PC-9 (cell line): ENCODE measurements around the gene LAMA2. TPM values are rescaled to one million over a fixed set of nuclear protein-coding genes. Genes with fewer than 3 reads are reported as not detected.

Source experiments
- BruUV-seq: library from RNA; stranded (reverse); fragments of 400-500 nt; replicated peaks from 2 replicates; lab custom pipeline; 2021; lab: Mats Ljungman, UMichigan
- CTCF ChIA-PET: fragments of 300-600 bp; sonication (Branson Sonifier 250); formaldehyde crosslinking; loops from one replicate; lab custom pipeline; 2022; ENCODE audit warnings: antibody characterized with exemption; lab: Charles Lee
- POLR2A ChIA-PET: fragments of 300-600 bp; sonication (Branson Sonifier 250); formaldehyde crosslinking; loops from one replicate; lab custom pipeline; 2022; ENCODE audit warnings: antibody characterized with exemption; ENCODE audit not compliant: unreplicated experiment; lab: Charles Lee
- DNase-seq, 2 experiments: peaks; one replicate each; pipeline versions ENCODE4 v3.0.0 to v3.0.0-alpha.2; 2015 to 2022; ENCODE audit warnings: mixed read lengths in 1 of 2
- H2AFZ ChIP-seq: fragments of 200-600 bp; sonication (generic); 2 replicates; pipeline ENCODE4 v1.8.1; 2017; ENCODE audit warnings: antibody characterized with exemption
- H3F3A ChIP-seq: fragments of 200-600 bp; sonication (generic); 2 replicates; pipeline ENCODE4 v1.8.1; 2017; ENCODE audit warnings: antibody characterized with exemption, mild to moderate bottlenecking, low read depth; ENCODE audit not compliant: insufficient read depth
- H3K27ac ChIP-seq: fragments of 200-600 bp; sonication (generic); 2 replicates; pipeline ENCODE4 v1.6.1; 2016; ENCODE audit warnings: mixed run types
- H3K27me3 ChIP-seq: fragments of 200-600 bp; sonication (generic); 2 replicates; pipeline ENCODE4 v1.6.1; 2016; ENCODE audit warnings: low read depth, mixed run types; ENCODE audit not compliant: insufficient read depth
- H3K36me3 ChIP-seq: fragments of 200-600 bp; sonication (generic); 2 replicates; pipeline ENCODE4 v1.6.1; 2016; ENCODE audit warnings: low read depth, mixed run types
- H3K4me1 ChIP-seq: fragments of 200-600 bp; sonication (generic); replicated peaks from 2 replicates; pipeline ENCODE4 v1.6.1; 2016; ENCODE audit warnings: mixed run types; ENCODE audit not compliant: insufficient read depth
- H3K4me2 ChIP-seq: fragments of 200-600 bp; sonication (generic); 2 replicates; pipeline ENCODE4 v1.6.1; 2017; ENCODE audit warnings: mixed run types
- H3K4me3 ChIP-seq: fragments of 200-600 bp; sonication (generic); 2 replicates; pipeline ENCODE4 v1.6.1; 2016; ENCODE audit warnings: mixed run types
- H3K79me2 ChIP-seq: fragments of 200-600 bp; sonication (generic); 2 replicates; pipeline ENCODE4 v1.6.1; 2017; ENCODE audit warnings: low read depth, mixed run types
- H3K9me2 ChIP-seq: fragments of 200-600 bp; sonication (generic); 2 replicates; pipeline ENCODE4 v1.8.1; 2017; ENCODE audit warnings: mild to moderate bottlenecking; ENCODE audit not compliant: insufficient read depth
- H3K9me3 ChIP-seq: fragments of 200-600 bp; sonication (generic); 2 replicates; pipeline ENCODE4 v1.8.1; 2016; ENCODE audit warnings: low read depth; ENCODE audit not compliant: insufficient read depth
- H4K20me1 ChIP-seq: fragments of 200-600 bp; sonication (generic); 2 replicates; pipeline ENCODE4 v1.8.1; 2017; ENCODE audit not compliant: insufficient read depth
- EZH2 ChIP-seq: fragments of 200-600 bp; sonication (generic); IDR thresholded peaks from 2 replicates; pipeline ENCODE4 v1.8.0; 2017; ENCODE audit warnings: antibody characterized with exemption, low read depth
- intact Hi-C: fragments of 100-400 bp; cut with micrococcal nuclease; formaldehyde crosslinking; loops from one replicate; pipeline ENCODE4 v1.10.0; 2022; ENCODE audit not compliant: unreplicated experiment
- total RNA-seq: library from RNA; stranded (reverse); gene quantifications from 2 replicates; pipeline ENCODE4 v1.2.3, GENCODE V29; 2021
- TF ChIP-seq, protein P1 (sequence below): fragments of 200-600 bp; sonication (generic); conservative IDR thresholded peaks from 2 replicates; pipeline ENCODE4 v1.6.1; 2017; ENCODE audit warnings: mixed run types, antibody characterized with exemption, mild to moderate bottlenecking, moderate library complexity

Gene LAMA2
- total RNA-seq, 1 experiment from 2014 or later: 2.8 TPM

DNA sequence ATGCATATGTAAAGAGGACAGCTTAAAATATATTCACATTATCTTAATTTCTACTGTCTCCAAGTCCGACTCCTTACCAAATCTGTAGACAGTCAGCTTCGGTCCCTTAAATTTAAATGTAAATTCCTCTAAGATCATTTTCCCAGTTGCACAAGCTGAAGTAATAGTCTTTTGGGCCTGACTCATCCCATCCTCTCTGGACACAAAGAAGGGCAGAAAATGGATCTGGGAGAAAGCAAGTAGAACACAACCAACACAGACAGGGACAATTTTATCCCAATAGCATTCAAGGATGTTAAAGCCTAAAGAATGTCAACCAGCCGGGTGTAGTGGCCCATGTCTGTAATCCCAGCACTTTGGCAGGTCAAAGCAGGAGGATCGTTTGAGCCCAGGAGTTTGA lies 598.8 kb downstream of the LAMA2 start:
- no peaks in the 10 kb centered on the region for H3K79me2 ChIP-seq
- TF ChIP-seq, protein P1, sequence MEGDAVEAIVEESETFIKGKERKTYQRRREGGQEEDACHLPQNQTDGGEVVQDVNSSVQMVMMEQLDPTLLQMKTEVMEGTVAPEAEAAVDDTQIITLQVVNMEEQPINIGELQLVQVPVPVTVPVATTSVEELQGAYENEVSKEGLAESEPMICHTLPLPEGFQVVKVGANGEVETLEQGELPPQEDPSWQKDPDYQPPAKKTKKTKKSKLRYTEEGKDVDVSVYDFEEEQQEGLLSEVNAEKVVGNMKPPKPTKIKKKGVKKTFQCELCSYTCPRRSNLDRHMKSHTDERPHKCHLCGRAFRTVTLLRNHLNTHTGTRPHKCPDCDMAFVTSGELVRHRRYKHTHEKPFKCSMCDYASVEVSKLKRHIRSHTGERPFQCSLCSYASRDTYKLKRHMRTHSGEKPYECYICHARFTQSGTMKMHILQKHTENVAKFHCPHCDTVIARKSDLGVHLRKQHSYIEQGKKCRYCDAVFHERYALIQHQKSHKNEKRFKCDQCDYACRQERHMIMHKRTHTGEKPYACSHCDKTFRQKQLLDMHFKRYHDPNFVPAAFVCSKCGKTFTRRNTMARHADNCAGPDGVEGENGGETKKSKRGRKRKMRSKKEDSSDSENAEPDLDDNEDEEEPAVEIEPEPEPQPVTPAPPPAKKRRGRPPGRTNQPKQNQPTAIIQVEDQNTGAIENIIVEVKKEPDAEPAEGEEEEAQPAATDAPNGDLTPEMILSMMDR: no peak
- no peak for TF ChIP-seq EZH2
- H3K36me3 ChIP-seq: no peaks in the 10 kb centered on the region
- H3K4me3 ChIP-seq: no peak overlapping the region
- H2AFZ ChIP-seq: no peak overlapping the region
- no peaks in the 10 kb centered on the region for H3K9me2 ChIP-seq
- no peaks in the 10 kb centered on the region for H3K4me1 ChIP-seq
- H3K27me3 ChIP-seq: no peaks in the 10 kb centered on the region
- no peaks in the 10 kb centered on the region for H3K9me3 ChIP-seq
- H4K20me1 ChIP-seq: no peaks in the 10 kb centered on the region
- DNase-seq: no peak
- no peaks in the 10 kb centered on the region for H3F3A ChIP-seq
- H3K27ac ChIP-seq: no peak overlapping the region
- BruUV-seq: no TSS peak
- no peak overlapping the region for H3K4me2 ChIP-seq
- POLR2A ChIA-PET: no interaction called here
- intact Hi-C loops: no loop called here
- CTCF ChIA-PET: no interaction called here

DNA sequence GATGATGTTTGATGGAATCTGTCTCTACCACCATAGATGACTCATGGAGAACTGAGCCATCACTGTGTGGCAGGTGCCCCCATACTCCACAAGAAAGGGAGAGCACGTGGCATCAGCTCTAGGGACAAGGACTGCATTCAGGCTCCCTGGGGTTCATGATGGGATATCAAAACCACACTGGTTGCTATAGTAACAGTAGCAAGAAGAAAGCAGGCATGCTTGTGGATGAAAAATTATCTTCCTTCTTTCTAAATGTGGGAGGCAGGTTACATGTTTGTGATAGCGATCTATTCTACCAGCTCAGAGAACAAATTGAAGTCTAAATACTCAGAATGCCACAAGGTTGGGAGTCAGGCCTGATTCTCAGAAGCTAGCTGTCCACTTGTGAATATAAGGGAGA lies 602.8 kb downstream of the LAMA2 start:
- TF ChIP-seq, protein P1: no peak
- TF ChIP-seq EZH2: no peak
- ChIA-PET POLR2A (interaction anchor here (0.6 kb wide), 1 partner anchor 746 kb away, joined by 9 read pairs; no protein-coding TSS in a partner anchor), CTCF (no interaction called here)
- Histone ChIP-seq H4K20me1 (no peaks in the 10 kb centered on the region), H3K4me2 (no peak overlapping the region), H3K9me2 (no peaks in the 10 kb centered on the region), H3K4me3 (no peak overlapping the region), H3F3A (peaks cover 8% of the 10 kb centered on the region), H3K4me1 (peaks cover 16% of the 10 kb centered on the region), H3K79me2 (no peaks in the 10 kb centered on the region), H3K27me3 (no peaks in the 10 kb centered on the region), H2AFZ (no peak overlapping the region), H3K9me3 (peaks cover 22% of the 10 kb centered on the region), H3K36me3 (0 out of 2 replicates have a peak, but pooled peaks cover 10% of the 10 kb centered on the region), H3K27ac (no peak overlapping the region)
- no TSS peak for BruUV-seq
- intact Hi-C loops: no loop called here
- no peak for DNase-seq

DNA sequence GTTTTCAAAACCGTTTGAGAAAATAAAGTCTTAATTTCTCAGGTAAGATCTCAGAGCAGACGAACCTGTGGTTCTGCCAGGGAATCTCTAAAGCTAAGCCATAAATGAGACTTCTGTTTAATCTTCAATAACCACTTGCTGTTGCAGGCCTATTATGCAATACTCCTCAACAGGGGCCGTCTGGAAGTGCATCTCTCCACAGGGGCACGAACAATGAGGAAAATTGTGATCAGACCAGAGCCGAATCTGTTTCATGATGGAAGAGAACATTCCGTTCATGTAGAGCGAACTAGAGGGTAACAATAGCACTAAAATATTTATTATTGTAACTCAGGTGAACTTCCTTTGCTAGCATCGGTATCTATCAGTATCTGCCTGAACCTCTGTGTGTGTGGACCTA lies 603.4 kb downstream of the LAMA2 start:
- intact Hi-C loops: no loop called here

More for the DNA sequence above, 603.4 kb downstream of the LAMA2 start:
- Histone ChIP-seq H3K9me2 (no peaks in the 10 kb centered on the region), H3K27me3 (no peaks in the 10 kb centered on the region), H4K20me1 (no peaks in the 10 kb centered on the region), H3K4me3 (no peak overlapping the region), H3F3A (peaks cover 14% of the 10 kb centered on the region), H3K4me2 (no peak overlapping the region), H3K79me2 (no peaks in the 10 kb centered on the region), H2AFZ (no peak overlapping the region), H3K36me3 (0 out of 2 replicates have a peak, but pooled peaks cover 10% of the 10 kb centered on the region), H3K4me1 (peaks cover 21% of the 10 kb centered on the region), H3K27ac (no peak overlapping the region), H3K9me3 (peaks cover 25% of the 10 kb centered on the region)
- BruUV-seq: no TSS peak
- ChIA-PET POLR2A (no interaction called here), CTCF (no interaction called here)
- TF ChIP-seq, protein P1: no peak
- no peak for TF ChIP-seq EZH2
- DNase-seq: no peak
